GM12878 (cell line): Measurements from ENCODE around the gene C9orf57. TPM values are rescaled to one million over a fixed set of nuclear protein-coding genes. Genes with fewer than 3 reads are reported as not detected.

Experiments used
- ATAC-seq: fragments of 200-7000 bp; cut with Tn5 transposase; 3 replicates; pipeline ENCODE4 v1.9.1; 2020; ENCODE audit warnings: mild to moderate bottlenecking, moderate library complexity
- BruUV-seq: library from RNA; stranded (reverse); fragments of 400-500 nt; replicated peaks from 2 replicates; lab custom pipeline; 2021; lab: Mats Ljungman, UMichigan
- CTCF ChIA-PET: fragments of 300-600 bp; sonication (Branson Sonifier 250); formaldehyde crosslinking; extraction: SDS; loops from one replicate; lab custom pipeline; 2021; ENCODE audit warnings: inconsistent platforms; lab: Yijun Ruan, JAX
- POLR2A ChIA-PET: fragments of 350-600 bp; formaldehyde crosslinking; extraction: SDS; loops from one replicate; lab custom pipeline; 2021; ENCODE audit warnings: inconsistent platforms; lab: Charles Lee
- RAD21 ChIA-PET: fragments of 300-600 bp; sonication (Branson Sonifier 250); formaldehyde crosslinking; loops from one replicate; lab custom pipeline; 2023; ENCODE audit warnings: antibody characterized with exemption; ENCODE audit not compliant: unreplicated experiment; lab: Charles Lee
- SMC1A ChIA-PET: fragments of 300-600 bp; sonication (Branson Sonifier 250); formaldehyde crosslinking; loops from one replicate; lab custom pipeline; 2023; ENCODE audit not compliant: unreplicated experiment, uncharacterized antibody; lab: Charles Lee
- DNase-seq: peaks from one replicate; pipeline ENCODE4 v3.0.0-alpha.2; 2011; ENCODE audit warnings: low read depth, low spot score
- FAIRE-seq: peaks from 3 replicates; lab custom pipeline; 2011; peaks lifted over from hg19 to GRCh38; lab: Jason Lieb, UNC
- H2AFZ ChIP-seq: 2 replicates; pipeline ENCODE4 v1.6.0; 2011; ENCODE audit warnings: low read depth, low read length, control low read depth; ENCODE audit not compliant: control insufficient read depth
- H3K27ac ChIP-seq: 2 replicates; pipeline ENCODE4 v1.5.1; 2011; ENCODE audit warnings: control low read depth; ENCODE audit not compliant: control insufficient read depth, insufficient read depth
- H3K27me3 ChIP-seq, 2 experiments: replicated peaks in 1 of 2; 2 replicates each; pipeline versions ENCODE4 v1.6.0 to v1.6.1; 2011; ENCODE audit warnings: low read length in 1 of 2; ENCODE audit not compliant: control insufficient read depth in 2 of 2, insufficient read depth in 2 of 2
- H3K36me3 ChIP-seq, 2 experiments: 2 replicates each; pipeline ENCODE4 v1.5.1; 2011; ENCODE audit warnings: low read length in 1 of 2; ENCODE audit not compliant: control insufficient read depth in 2 of 2, insufficient read depth in 2 of 2
- H3K4me1 ChIP-seq: 2 replicates; pipeline ENCODE4 v1.6.1; 2011; ENCODE audit warnings: mild to moderate bottlenecking, low read length, moderate library complexity, mixed read lengths; ENCODE audit not compliant: control insufficient read depth, insufficient read depth
- H3K4me2 ChIP-seq: 2 replicates; pipeline ENCODE4 v1.6.0; 2011; ENCODE audit warnings: control low read depth; ENCODE audit not compliant: control insufficient read depth, insufficient read depth
- H3K4me3 ChIP-seq: fragments of 200-600 bp; sonication (generic); 2 replicates; pipeline ENCODE4 v1.5.1; 2016
- H3K79me2 ChIP-seq: 2 replicates; pipeline ENCODE4 v1.6.0; 2011; ENCODE audit warnings: low read length; ENCODE audit not compliant: control insufficient read depth, insufficient read depth
- H3K9ac ChIP-seq: 2 replicates; pipeline ENCODE4 v1.8.0; 2011; ENCODE audit warnings: low read length, control low read depth, mixed read lengths; ENCODE audit not compliant: control insufficient read depth, insufficient read depth
- H3K9me3 ChIP-seq: replicated peaks from 3 replicates; pipeline ENCODE4 v1.5.1; 2011; ENCODE audit warnings: mild to moderate bottlenecking, low read length; ENCODE audit not compliant: control insufficient read depth, insufficient read depth
- H4K20me1 ChIP-seq: 2 replicates; pipeline ENCODE4 v1.6.0; 2011; ENCODE audit not compliant: control insufficient read depth, insufficient read depth
- DPF2 ChIP-seq: fragments of 450-650 bp; IDR thresholded peaks from 2 replicates; pipeline ENCODE4 v1.6.1; 2017; ENCODE audit warnings: mild to moderate bottlenecking
- GABPA ChIP-seq: IDR thresholded peaks from 2 replicates; pipeline ENCODE4 v1.6.1; 2014; ENCODE audit warnings: antibody characterized with exemption, low read depth, mild to moderate bottlenecking, inconsistent platforms
- GATAD2B ChIP-seq: fragments of 450-650 bp; conservative IDR thresholded peaks from 2 replicates; pipeline ENCODE4 v1.6.1; 2017; ENCODE audit warnings: low read depth, mild to moderate bottlenecking, moderate library complexity
- JUNB ChIP-seq: IDR thresholded peaks from 2 replicates; pipeline ENCODE4 v1.6.1; 2016; ENCODE audit warnings: antibody characterized with exemption, mild to moderate bottlenecking
- MTA2 ChIP-seq: fragments of 450-650 bp; IDR thresholded peaks from 2 replicates; pipeline ENCODE4 v1.6.1; 2016; ENCODE audit warnings: low read depth, mild to moderate bottlenecking, moderate library complexity
- MTA3 ChIP-seq: IDR thresholded peaks from 2 replicates; pipeline ENCODE4 v1.6.1; 2012; ENCODE audit warnings: low read length, inconsistent platforms, borderline replicate concordance
- RAD21 ChIP-seq: IDR thresholded peaks from 2 replicates; pipeline ENCODE4 v1.6.1; 2011; ENCODE audit warnings: mild to moderate bottlenecking, low read depth, low read length, moderate library complexity; ENCODE audit not compliant: insufficient read depth
- RCOR1 ChIP-seq: conservative IDR thresholded peaks from 2 replicates; pipeline ENCODE4 v1.6.1; 2012; ENCODE audit warnings: low read depth, low read length, improper control_type of control experiment
- REST ChIP-seq: IDR thresholded peaks from 2 replicates; pipeline ENCODE4 v1.6.1; 2012; ENCODE audit warnings: mild to moderate bottlenecking, low read depth, low read length
- SIX5 ChIP-seq: IDR thresholded peaks from 2 replicates; pipeline ENCODE4 v1.6.1; 2011; ENCODE audit warnings: mild to moderate bottlenecking, low read depth, low read length, moderate library complexity; ENCODE audit not compliant: severe bottlenecking
- SREBF2 ChIP-seq: IDR thresholded peaks from 2 replicates; pipeline ENCODE4 v1.6.1; 2012; ENCODE audit warnings: mild to moderate bottlenecking, low read length
- STAT1 ChIP-seq: fragments of 450-650 bp; conservative IDR thresholded peaks from 2 replicates; pipeline ENCODE4 v1.6.1; 2014; ENCODE audit warnings: antibody characterized with exemption, mild to moderate bottlenecking
- WGBS: methylation state at CpG from one replicate; pipeline ENCODE4 v1.1.6; 2016; ENCODE audit warnings: low lambda C conversion rate; ENCODE audit not compliant: insufficient replicate concordance, insufficient coverage; ENCODE audit errors: missing lambda C conversion rate; 5-methylcytosine and 5-hydroxymethylcytosine counted together
- in situ Hi-C: fragments of 300-500 bp; cut with MboI; formaldehyde crosslinking; loops from 9 replicates; pipeline ENCODE4 v1.14.3; 2018; ENCODE audit warnings: mixed read lengths
- intact Hi-C: fragments of 100-400 bp; cut with micrococcal nuclease; formaldehyde crosslinking; loops from one replicate; pipeline ENCODE4 v1.14.2; 2022; ENCODE audit not compliant: unreplicated experiment
- polyA plus RNA-seq, 11 experiments: library from polyadenylated mRNA; depleted of rRNA in 4 of 11; unstranded in 6 of 11; stranded (reverse) in 5 of 11; fragments of >200 nt; fragmentation: Nextera tagmentation in 4 of 11; fragmentation: Illumina TruSeq in 1 of 11; extraction: Ambion mirVana in 4 of 11; extraction: Trizol in 1 of 11; gene quantifications; 1 replicate in 1 of 11; 2 replicates in 10 of 11; pipeline versions ENCODE4 v1.2.1 to v1.2.3, GENCODE V29; 2011 to 2016; ENCODE audit warnings: inconsistent platforms in 2 of 11, missing spikeins in 2 of 11, low read depth in 1 of 11
- total RNA-seq, 4 experiments: library from RNA; depleted of rRNA in 3 of 4; stranded (reverse); fragments of >200 nt in 3 of 4; fragmentation: Illumina TruSeq in 1 of 4; extraction: Trizol in 1 of 4; gene quantifications; 2 replicates each; pipeline versions ENCODE4 v1.2.1 to v1.2.3, GENCODE V29; 2013 to 2021
- TF ChIP-seq, protein P1 (sequence below): fragments of 450-650 bp; IDR thresholded peaks from 2 replicates; pipeline ENCODE4 v1.6.1; 2017; ENCODE audit warnings: low read depth, mild to moderate bottlenecking, moderate library complexity
- TF ChIP-seq, protein P2 (sequence below): fragments of 450-650 bp; formaldehyde crosslinking; IDR thresholded peaks from 2 replicates; pipeline ENCODE4 v1.4.0; 2020; ENCODE audit warnings: mild to moderate bottlenecking, moderate library complexity
- TF ChIP-seq, protein P3 (sequence below): fragments of 450-650 bp; IDR thresholded peaks from 2 replicates; pipeline ENCODE4 v1.6.1; 2016; ENCODE audit warnings: mild to moderate bottlenecking

Gene C9orf57
- total and polyA plus RNA-seq, 10 of the 15 experiments (the other 5 are each of a cell fraction or from before 2014, with no cell fraction given): 0.06 to 0.27 TPM; not detected in 8

- DNase-seq: no peak
- Histone ChIP-seq H3K27me3 (no peaks in the 10 kb centered on the region), H3K9ac (no peak overlapping the region), H3K36me3 (no peaks in the 10 kb centered on the region), H4K20me1 (no peaks in the 10 kb centered on the region), H3K4me1 (no peaks in the 10 kb centered on the region; the same call in 1 of the 2 replicates), H3K9me3 (no peaks in the 10 kb centered on the region), H3K4me2 (no peak overlapping the region), H3K27ac (no peak overlapping the region), H2AFZ (no peak overlapping the region), H3K4me3 (no peak overlapping the region), H3K79me2 (no peaks in the 10 kb centered on the region)
- 41% methylated on average over 4 of the region's 4 CpGs for WGBS
- BruUV-seq: no TSS peak
- ChIA-PET RAD21 (interaction anchor here (16.0 kb wide), 1 partner anchor 232 kb away, joined by 365 read pairs; no protein-coding TSS in a partner anchor), POLR2A (no interaction called here), CTCF (interaction anchor here (1.0 to 16.8 kb wide), 2 partner anchors 110 to 233 kb away, joined by 3 to 470 read pairs; no protein-coding TSS in a partner anchor), SMC1A (interaction anchor here (1.1 to 1.7 kb wide), 2 partner anchors 140 to 228 kb away, joined by 3 to 9 read pairs; no protein-coding TSS in a partner anchor)
- FAIRE-seq: no peak
- in situ Hi-C loops: loop anchor here (5.0 to 10.0 kb wide), 2 partner anchors 548 to 781 kb away; no protein-coding TSS in a partner anchor
- no peak for ATAC-seq
- intact Hi-C loops: no loop called here
- TF ChIP-seq, protein P1, sequence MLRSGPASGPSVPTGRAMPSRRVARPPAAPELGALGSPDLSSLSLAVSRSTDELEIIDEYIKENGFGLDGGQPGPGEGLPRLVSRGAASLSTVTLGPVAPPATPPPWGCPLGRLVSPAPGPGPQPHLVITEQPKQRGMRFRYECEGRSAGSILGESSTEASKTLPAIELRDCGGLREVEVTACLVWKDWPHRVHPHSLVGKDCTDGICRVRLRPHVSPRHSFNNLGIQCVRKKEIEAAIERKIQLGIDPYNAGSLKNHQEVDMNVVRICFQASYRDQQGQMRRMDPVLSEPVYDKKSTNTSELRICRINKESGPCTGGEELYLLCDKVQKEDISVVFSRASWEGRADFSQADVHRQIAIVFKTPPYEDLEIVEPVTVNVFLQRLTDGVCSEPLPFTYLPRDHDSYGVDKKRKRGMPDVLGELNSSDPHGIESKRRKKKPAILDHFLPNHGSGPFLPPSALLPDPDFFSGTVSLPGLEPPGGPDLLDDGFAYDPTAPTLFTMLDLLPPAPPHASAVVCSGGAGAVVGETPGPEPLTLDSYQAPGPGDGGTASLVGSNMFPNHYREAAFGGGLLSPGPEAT: no peak
- TF ChIP-seq, protein P2, sequence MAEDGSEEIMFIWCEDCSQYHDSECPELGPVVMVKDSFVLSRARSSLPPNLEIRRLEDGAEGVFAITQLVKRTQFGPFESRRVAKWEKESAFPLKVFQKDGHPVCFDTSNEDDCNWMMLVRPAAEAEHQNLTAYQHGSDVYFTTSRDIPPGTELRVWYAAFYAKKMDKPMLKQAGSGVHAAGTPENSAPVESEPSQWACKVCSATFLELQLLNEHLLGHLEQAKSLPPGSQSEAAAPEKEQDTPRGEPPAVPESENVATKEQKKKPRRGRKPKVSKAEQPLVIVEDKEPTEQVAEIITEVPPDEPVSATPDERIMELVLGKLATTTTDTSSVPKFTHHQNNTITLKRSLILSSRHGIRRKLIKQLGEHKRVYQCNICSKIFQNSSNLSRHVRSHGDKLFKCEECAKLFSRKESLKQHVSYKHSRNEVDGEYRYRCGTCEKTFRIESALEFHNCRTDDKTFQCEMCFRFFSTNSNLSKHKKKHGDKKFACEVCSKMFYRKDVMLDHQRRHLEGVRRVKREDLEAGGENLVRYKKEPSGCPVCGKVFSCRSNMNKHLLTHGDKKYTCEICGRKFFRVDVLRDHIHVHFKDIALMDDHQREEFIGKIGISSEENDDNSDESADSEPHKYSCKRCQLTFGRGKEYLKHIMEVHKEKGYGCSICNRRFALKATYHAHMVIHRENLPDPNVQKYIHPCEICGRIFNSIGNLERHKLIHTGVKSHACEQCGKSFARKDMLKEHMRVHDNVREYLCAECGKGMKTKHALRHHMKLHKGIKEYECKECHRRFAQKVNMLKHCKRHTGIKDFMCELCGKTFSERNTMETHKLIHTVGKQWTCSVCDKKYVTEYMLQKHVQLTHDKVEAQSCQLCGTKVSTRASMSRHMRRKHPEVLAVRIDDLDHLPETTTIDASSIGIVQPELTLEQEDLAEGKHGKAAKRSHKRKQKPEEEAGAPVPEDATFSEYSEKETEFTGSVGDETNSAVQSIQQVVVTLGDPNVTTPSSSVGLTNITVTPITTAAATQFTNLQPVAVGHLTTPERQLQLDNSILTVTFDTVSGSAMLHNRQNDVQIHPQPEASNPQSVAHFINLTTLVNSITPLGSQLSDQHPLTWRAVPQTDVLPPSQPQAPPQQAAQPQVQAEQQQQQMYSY (CRISPR knock-in tag): no peak
- TF ChIP-seq SREBF2 (no peak), RAD21 (no peak), MTA3 (no peak), JUNB (no peak), MTA2 (no peak), REST (no peak), DPF2 (no peak), STAT1 (no peak), GABPA (no peak), GATAD2B (no peak), SIX5 (no peak), RCOR1 (no peak)
- TF ChIP-seq, protein P3, sequence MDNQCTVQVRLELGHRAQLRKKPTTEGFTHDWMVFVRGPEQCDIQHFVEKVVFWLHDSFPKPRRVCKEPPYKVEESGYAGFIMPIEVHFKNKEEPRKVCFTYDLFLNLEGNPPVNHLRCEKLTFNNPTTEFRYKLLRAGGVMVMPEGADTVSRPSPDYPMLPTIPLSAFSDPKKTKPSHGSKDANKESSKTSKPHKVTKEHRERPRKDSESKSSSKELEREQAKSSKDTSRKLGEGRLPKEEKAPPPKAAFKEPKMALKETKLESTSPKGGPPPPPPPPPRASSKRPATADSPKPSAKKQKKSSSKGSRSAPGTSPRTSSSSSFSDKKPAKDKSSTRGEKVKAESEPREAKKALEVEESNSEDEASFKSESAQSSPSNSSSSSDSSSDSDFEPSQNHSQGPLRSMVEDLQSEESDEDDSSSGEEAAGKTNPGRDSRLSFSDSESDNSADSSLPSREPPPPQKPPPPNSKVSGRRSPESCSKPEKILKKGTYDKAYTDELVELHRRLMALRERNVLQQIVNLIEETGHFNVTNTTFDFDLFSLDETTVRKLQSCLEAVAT: no peak
These were observed 16.3 kb downstream of the C9orf57 start for GRCh38 chr9:72044095-72044494.
